Uterus (tissue), 2 donors: ENCODE measurements around the gene TFF2.

ENCODE experiments used
- POLR2A ChIP-seq, 2 donors: fragments of 450-650 bp; IDR thresholded peaks; one replicate each; pipeline ENCODE4 v1.6.1; 2016; ENCODE audit warnings: antibody characterized with exemption in 2 of 2, mild to moderate bottlenecking in 1 of 2, moderate library complexity in 1 of 2
- TF ChIP-seq, protein P1 (sequence below), 4 experiments: fragments of 200-600 bp in 2 of 4; fragments of 450-650 bp in 2 of 4; sonication (generic) in 2 of 4; IDR thresholded peaks; one replicate each; pipeline ENCODE4 v1.5.1; 2016 to 2019; ENCODE audit warnings: antibody characterized with exemption in 4 of 4, mild to moderate bottlenecking in 2 of 4, moderate library complexity in 1 of 4

DNA sequence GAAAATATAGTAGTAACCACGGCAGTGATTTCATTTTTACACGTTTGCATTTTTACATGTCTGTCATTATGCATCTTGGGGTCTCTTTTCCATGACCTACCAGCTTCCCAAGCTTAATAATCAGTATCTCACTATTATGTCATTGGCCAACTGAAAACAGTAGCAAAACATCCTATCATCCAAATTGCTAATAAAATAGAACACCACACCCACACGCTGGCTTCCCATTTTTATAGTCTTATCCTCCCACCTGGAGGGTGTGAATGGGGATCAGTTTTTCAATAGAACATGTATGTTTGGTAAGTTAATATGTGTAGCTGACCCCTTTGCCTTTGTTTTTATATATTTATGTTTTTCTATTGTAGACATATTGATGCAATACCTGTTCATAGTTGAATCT is 47.4 kb downstream of the TFF2 start:
- no peak for TF ChIP-seq POLR2A (IDR thresholded peaks at IDR 0.05)
- TF ChIP-seq, protein P1, sequence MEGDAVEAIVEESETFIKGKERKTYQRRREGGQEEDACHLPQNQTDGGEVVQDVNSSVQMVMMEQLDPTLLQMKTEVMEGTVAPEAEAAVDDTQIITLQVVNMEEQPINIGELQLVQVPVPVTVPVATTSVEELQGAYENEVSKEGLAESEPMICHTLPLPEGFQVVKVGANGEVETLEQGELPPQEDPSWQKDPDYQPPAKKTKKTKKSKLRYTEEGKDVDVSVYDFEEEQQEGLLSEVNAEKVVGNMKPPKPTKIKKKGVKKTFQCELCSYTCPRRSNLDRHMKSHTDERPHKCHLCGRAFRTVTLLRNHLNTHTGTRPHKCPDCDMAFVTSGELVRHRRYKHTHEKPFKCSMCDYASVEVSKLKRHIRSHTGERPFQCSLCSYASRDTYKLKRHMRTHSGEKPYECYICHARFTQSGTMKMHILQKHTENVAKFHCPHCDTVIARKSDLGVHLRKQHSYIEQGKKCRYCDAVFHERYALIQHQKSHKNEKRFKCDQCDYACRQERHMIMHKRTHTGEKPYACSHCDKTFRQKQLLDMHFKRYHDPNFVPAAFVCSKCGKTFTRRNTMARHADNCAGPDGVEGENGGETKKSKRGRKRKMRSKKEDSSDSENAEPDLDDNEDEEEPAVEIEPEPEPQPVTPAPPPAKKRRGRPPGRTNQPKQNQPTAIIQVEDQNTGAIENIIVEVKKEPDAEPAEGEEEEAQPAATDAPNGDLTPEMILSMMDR (IDR thresholded peaks at IDR 0.05): no peak
